ENCODE measurements around the gene POFUT2.

Gene POFUT2, protein sequence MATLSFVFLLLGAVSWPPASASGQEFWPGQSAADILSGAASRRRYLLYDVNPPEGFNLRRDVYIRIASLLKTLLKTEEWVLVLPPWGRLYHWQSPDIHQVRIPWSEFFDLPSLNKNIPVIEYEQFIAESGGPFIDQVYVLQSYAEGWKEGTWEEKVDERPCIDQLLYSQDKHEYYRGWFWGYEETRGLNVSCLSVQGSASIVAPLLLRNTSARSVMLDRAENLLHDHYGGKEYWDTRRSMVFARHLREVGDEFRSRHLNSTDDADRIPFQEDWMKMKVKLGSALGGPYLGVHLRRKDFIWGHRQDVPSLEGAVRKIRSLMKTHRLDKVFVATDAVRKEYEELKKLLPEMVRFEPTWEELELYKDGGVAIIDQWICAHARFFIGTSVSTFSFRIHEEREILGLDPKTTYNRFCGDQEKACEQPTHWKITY

DNA sequence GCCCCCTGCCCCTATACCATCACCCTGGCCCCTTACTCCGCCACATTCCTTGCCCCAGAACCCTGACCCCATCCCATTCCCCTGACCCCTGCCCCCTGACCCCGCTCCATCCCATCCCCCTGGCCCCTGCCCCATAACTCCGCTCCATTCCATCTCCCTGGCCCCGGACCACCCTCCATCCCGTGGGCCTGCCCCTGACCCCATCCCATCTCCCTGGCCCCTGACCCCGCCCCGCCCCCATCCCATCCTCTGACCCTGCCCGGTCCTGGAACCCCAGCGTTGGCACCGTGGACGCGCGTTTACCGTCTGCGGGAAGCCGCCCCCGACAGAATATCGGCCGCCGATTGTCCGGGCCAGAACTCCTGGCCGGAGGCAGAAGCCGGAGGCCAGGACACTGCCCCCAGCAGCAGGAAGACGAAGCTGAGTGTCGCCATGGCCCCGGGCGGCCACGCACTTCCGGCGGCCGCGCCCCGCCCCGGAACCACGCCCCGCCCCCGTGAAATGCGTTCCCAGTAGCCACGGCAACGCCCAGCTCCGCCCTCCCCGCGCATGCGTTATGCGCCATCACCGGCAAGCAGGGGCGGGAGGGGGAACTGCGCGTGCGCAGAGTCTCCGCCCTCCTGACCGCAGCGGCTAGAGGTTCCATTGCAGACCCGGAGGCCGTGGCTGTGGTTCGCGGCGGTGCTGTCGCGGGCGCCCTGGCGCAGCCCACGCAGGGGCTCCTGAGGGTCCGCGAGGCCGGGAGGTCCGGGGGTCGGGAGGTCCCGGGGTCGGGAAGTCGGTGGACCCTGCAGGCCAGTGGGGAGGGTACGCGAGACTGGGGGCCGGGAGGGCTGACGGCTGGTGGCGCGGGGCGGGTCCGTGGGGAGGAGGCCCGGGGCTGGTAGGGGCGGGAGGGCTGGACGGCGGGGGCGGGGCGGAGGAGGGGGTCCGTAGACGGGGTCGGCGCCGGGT, at the start of gene POFUT2:
Gene POFUT2, minus strand, starts transcription at position 458 of the 954 bp plus-strand sequence. Its CDS starts 24 bp downstream, at position 434.
- peak; percentile 86 for DNase-seq (ENCODE audit: low read depth)

DNA sequence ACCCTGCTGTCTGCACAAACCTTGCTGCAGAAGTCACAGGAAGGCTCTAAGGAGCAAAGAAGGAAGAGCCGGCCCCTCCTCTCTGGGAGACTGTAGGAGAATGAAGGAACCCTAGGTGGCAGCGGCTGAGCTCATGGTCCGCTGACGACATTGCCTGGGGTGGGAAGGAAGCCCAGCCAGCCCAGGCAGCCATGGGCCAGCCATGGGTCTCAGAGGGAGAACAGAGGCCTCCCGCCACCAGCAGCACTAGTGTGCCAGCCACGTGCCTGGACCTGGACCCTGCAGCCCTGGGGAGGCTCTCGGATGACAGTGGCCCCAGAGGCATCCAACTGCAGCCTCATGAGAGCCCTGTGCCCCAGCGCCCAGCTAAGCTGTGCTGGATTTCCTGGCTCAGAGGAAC, 49.2 kb upstream of the POFUT2 start:
- no peak for DNase-seq (ENCODE audit: low read depth)

DNA sequence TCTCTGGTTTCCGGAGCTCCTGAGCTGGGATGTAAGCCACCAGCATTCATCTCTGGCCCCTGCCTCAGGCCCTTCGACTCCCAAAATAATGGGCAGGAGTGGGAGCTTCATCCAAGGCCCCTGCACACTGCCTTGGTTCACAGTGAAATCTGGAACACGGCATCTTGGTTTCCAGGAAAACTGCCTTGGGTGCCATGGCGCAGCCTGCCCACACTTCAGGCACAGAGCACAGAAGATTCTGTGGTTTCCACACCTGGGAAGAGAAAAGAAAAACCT, 48.8 kb upstream of the POFUT2 start:
- no peak for DNase-seq (ENCODE audit: low read depth)

DNA sequence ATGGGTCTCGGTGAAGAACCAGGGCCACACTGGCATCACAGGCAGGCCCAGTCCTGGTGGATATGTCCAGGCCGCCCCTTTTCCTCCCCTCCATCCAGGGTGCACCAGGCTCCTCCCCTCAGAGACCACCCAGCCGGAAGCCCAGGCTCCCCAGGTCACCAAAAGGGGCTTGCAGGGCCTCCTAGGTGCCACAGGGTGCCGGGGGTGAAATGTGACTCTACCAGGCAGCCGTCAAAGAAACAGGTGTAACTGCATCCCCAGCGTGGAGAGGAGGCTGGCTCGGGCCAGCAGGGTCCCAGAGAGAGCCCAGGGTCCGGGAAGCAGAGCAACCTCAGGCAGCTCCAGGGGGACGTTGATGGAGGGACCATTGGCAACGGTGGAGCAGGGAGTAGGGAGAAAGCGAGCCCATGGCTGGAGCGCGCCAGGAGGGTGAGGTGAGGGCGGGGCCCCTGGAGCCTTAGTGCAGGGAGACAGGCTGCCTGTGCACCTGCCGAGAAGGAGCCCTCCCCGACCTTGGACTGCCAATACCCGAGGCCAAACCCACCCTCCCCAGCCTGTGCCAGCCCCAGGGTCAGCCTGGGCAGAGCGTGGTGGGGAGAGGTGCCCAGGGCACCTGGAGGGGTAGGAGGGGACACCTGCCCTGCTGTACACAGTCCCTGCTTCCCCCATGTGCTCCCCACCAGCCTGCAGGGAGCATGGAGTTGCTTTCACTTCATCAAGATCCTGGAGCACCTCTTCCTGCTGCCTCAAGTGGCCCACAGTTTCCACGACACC, 48.3 kb upstream of the POFUT2 start:
- DNase-seq (ENCODE audit: low read depth), result no peak

DNA sequence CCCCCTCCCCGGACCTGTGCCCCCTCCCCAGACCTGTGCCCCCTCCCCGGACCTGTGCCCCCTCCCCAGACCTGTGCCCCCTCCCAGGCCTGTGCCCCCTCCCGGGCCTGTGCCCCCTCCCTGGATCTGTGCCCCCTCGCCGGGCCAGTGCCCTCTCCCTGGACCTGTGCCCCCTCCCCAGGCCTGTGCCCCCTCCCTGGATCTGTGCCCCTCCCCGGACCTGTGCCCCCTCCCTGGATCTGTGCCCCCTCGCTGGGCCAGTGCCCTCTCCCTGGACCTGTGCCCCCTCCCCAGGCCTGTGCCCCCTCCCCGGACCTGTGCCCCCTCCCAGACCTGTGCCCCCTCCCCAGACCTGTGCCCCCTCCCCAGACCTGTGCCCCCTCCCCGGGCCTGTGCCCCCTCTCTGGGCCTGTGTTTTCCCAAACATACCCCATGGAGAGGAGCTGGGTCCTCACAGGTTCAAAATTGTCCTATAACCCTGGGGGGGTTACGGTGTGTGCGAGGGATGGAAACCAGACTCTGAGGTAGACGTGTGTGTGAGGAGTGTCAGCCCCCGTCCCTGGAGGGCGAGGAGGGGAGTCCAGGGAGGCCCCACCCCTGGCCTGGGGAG, 47.6 kb upstream of the POFUT2 start:
- DNase-seq (ENCODE audit: low read depth), result no peak

DNA sequence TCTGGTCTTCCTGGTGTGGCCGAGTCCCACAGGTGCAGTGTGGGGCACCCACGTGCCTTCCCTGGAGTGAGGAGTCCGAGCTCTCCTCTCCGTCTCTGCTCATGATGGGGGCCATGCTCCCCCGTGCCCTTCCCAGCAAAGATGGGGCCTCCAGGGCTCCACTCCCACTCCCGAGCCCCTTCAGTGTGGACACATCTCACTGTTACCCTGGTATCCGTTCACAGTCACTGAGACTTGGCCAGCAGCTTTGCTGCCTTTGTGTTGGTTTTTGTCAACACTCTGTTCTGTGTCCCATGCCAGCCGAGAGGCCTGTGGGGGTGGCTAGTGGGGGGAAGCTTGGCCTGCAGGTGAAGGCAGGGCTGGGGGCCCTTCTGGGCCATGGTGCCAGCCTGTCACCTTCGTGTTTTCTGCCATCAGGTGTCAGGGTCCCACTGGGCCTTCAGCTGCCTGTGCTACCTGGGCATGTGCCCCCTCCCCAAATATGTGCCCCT, 46.9 kb upstream of the POFUT2 start:
- DNase-seq (ENCODE audit: low read depth), result no peak

DNA sequence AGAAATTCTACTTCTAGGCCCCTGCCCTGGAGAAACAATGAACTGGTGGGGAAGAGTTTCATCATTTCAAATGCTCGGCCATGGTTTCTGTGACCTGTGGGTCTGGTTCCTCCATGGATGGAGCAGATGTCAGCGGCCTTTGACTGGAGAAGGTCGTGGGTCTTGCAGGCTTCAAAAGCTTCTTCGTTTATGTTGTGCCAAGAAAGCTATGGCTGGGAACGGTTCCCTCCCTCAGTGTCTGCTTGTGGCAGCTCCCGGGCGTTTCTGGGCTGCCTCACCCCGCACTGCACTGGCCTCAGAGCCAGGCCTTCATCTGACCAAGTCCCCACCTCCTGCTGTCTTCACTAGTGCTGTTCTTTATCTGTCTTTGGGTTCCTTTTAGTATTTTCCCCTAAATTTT, 46.4 kb upstream of the POFUT2 start:
- no peak for DNase-seq (ENCODE audit: low read depth)

DNA sequence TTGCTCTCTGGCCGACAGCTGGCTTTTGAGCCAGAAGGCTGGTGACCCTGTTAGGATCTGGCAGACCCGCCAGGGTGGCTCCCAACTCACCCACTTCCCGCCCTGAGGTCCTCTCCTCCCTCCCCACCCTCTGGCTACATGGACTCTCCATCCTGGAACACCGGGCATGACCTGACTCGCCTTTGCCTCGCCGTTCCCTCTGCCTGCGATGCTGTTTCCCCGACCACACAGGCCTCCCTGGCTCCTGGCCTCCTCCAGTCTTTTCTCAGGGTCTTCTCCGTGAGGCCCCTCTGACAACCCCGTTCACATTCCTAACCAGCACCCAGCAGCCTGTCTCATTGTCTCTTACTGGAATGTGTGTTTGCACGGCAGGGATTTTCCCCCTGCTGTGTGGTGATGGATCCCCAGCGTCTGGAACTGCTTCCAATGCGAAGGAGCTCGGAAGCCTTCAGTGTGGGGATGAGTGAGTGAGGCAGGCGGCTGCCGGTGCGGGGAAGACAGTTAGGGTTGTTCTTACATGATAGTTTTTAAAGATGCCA, 46.0 kb upstream of the POFUT2 start:
- DNase-seq (ENCODE audit: low read depth), result peak; percentile 25

DNA sequence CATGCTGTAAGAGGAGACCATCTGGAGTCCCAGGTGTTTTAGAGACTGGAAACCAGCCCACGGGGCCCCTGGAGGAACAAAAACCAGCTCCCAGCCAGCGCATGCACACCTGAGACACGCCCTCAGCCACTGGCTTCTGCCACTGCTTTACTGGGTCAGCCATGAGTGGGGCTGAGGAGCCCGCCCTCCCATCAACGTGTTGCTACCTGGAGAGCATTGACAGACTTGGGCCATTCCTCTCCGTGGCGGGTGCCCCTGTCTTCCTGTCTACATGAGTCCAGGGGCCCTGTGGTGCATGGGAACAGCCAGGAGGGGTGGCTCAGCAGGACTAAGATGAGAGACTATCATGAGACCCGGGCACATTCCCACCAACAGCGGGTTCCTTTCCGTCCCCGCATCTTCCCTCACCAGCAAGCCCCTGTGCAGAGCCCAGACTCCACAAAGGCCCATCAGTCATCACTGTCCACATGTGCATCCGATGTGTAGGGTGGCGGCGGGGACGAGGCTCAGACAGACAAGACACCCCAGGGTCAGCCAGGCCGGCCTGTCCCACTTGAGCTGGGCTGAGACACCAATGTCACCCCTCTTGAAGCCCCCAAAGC, 45.4 kb upstream of the POFUT2 start:
- no peak for DNase-seq (ENCODE audit: low read depth)

DNA sequence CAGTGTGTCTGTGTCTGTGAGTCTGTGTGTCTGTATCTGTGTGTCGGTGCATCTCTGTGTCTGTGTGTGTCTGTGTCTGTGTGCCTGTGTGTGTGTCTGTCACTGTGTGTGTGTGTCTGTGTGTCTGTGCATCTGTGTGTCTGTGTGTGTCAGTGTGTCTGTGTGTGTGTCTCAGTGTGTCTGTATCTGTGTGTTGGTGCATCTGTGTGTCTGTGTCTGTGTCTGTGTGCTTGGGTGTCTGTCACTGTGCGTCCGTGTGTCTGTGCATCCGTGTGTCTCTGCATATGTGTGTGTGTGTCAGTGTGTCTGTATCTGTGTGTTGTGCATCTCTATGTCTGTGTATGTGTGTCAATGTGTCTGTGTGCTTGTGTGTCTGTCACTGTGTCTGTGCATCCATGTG, 44.7 kb upstream of the POFUT2 start:
- DNase-seq (ENCODE audit: low read depth), result no peak

DNA sequence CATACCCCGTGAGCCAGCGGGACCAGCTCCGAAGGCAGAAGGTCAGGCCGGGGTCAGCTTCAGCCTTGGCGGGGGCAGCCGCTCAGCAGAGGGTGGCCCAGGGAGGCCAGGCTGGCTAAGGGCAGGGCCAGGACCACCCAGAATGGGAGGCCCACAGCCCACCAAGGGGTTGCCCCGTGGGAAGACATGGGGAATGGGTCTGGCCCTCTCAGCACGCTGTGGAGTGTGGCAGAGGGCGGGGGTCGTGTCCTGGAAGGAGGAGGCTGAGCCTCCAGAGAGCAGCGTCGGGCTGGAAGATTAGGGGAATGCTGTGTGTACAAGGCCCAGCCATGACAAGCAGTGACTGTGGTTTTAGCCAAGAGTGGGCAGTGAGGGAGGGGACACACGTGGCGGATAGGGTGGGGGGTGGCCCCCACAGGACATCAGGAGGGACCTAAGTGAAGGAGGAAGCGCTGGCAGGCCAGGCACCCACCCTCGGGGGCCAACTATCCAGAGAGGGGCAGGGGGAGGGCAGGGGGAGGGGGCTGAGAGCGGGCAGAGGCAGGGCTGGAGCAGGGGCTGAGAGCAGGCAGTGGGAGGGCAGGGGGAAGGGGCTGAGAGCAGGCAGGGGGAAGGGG, 43.9 kb upstream of the POFUT2 start:
- DNase-seq (ENCODE audit: low read depth), result no peak

DNA sequence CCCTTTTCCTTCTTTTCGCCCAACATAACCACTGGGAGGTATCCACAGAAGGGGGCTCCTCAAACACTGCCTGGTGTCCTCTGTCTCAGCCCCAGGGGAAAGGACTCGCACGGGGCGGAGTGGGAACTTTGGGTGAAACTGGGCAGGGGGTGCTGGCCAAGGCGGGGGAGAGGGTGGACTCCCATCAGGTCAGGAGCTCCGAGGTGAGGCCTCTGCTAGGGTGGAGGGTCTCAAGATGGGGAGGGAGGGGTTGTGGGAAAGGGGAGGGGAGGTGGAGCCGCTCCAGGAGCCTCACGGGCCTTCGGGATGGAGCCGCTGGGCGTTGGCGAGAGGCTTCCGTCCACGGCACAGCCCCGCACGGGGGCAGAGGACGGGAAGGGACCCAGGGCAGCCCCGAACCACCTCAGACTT, 43.2 kb upstream of the POFUT2 start:
- no peak for DNase-seq (ENCODE audit: low read depth)

DNA sequence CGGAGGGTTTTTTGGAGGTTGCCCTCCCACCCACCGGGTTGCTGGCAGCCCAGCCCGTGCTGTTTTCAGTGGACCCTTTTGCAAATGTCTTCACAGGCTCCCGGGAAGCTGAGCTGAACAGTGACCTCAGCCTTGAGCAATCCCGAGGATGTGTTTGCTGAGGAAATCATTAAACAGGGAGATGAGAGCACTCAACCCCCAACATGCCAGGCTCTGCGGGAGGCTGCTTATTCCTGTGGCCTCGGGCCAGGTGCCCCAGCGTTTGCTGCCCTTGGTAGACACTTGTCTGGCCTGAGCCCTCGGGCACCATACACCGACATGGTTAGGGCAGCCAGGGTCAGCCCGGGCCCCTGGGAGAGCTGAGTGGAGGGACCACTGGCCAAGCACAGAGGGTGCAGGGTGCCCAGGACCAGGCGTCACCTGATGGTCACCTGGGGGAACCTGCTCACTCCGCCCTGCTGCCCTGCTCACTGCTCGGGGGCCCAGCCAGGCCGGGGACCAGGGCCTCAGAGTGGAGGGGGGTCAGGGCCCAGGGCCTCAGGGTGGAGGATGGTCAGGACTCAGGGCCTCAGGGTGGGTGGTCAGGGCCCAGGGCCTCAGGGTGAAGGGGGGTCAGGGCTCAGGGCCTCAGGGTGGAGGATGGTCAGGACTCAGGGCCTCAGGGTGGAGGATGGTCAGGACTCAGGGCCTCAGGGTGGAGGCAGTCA, 42.5 kb upstream of the POFUT2 start:
- DNase-seq (ENCODE audit: low read depth), result peak; percentile 92

DNA sequence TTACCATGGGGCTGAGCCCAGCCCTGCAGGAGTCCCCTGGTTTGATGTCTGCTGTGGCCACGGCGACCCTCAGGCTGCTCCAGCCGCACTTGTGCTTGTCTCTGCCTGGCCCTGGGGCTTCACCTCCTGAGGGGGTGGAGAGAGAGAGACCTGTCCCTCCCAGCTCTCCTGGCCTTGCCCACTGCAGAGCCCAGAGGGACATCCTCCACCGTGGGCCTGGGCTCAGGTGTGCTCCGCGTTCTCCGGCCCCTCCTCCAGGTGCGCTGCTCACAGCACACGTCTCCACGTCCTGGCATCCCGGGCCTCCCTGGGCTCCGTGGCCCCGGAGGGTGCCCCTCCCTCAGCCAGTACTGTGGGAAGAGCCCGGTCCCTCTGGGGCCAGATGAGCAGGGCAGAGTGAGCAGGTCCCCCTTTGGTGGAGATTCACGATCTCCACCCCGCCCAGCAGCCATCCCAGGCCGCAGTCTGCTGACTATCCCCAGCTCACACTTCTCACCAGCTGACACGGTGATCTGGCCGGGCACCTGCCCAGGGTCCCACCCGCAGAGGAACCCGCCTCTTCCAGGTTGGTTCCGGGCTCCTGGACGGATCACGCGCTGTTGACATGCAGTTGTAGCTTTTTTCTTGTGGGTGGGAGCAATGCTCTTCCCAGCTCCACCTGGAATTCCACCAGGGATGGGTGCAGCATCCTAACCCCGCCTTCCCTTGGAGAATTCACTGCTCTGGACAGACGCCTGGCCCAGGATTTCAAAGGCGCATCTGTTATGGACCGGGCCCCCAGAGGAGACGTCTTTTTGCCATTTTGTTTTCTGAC, 41.8 kb upstream of the POFUT2 start:
- no peak for DNase-seq (ENCODE audit: low read depth)

DNA sequence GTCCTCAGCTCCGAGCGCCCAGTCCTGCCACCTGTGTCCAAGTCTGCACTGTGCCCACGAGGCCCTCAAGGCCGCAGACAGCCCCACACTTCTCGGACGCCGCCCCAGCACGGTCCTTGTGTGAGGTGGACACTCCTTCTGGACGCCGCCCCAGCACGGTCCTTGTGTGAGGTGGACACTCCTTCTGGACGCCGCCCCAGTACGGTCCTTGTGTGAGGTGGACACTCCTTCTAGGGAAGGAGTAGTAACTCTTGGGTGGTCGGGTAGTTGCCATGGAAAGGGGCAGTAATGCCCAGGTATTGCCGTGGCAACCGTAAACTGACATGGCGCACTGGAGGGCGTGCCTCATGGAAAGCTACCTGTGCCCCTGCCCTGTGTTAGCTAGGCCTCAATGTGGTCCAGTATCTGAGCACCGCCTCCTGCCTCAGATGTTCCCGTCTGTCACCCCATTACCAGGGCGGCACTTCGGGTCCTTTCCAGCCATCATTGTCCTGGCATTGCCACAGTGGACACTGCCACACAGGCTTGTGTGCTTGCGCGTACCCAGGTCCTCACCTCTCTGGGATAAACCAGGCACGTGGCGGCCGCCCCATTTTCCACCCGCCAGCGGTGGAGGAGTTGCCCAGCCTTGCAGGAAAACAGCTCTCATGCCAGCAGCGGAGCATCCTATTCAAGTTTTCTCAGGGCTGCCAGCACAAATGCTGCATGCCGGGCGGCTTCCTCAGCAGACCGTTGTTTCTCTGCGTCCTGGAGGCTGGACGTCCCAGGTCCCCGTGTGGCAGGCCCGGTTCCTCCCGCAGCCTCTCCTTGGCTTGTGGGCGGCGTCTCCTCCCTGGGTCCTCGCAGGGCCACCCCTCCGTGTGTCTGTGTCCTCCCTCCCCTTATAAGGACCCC, 40.8 kb upstream of the POFUT2 start:
- DNase-seq (ENCODE audit: low read depth), result no peak

DNA sequence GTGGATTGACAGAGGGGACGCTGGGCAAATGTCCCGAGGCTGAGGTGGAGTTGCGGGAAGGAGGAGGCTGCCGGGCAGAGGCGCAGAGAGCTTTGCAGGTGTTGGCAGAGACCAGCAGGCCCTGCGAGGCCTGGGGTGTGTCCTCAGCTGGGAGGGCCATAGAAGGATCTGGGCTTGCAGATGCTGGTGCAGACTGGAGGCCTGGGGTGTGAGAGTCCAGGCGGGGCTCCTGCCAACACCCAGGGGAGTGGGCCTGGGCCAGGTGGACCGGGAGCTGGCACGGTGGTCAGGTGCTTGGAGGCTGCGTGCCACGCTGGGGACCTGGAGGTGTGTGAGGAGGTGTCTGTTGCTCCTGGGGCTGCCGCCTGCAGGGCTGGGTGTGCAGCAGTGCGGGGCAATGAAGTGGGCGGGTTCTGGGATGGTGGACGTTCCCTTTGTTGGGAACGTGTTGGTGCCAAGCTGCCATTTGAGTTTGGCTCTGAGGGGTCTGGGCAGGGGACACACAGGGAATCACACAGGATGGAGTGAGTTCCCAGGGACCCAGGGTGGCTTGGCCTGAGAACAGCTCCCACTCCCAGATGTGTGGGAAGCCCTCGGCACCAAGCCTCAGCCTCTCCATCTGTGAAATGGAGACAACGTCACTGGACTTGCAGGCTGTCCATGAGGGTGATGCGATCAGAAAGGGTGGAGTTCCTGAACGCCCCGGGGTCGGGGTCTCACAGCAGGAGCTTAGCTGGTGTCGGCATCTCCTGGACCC, 39.9 kb upstream of the POFUT2 start:
- DNase-seq (ENCODE audit: low read depth), result no peak

DNA sequence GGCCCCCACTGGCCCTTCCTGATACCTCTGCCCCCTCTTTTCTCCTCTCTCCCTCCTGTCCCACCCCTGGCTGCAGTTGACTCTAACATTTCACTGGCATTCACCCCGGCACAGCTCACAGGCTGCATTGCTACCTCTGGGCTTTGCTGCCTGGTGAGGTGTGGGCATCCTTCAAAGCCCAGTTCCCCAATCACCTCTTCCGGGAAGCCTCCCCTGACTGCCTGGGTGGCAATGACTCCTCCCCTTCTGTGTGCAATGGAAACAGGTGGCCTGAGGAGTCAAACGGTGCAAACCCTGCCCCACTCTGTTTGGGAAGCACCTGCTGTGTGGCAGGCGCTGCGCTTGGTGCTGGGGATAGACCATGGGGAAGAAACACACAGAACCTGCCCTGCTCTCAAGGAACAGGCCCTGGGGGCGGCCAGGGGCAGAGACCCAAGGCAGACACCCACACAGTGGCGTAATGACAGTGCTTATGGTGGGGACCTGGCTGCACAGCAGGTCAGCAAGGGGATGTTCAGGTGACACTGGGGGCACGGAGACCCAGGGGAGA, 39.3 kb upstream of the POFUT2 start:
- DNase-seq (ENCODE audit: low read depth), result no peak
